WI38 (cell line): Measurements from ENCODE around the gene ETFB.
"Not testable (repeated sequence)": the region's sequence is repeated elsewhere in the genome, so short reads cannot be mapped to it uniquely, and the experiment has no call there.

Source experiments
- H3K4me3 ChIP-seq: 2 replicates; pipeline ENCODE4 v1.5.1; 2011; ENCODE audit warnings: low read depth, mild to moderate bottlenecking, control low read depth, low read length
- CTCF ChIP-seq: IDR thresholded peaks from 2 replicates; pipeline ENCODE4 v1.5.1; 2012; ENCODE audit warnings: low read depth, mild to moderate bottlenecking, control low read depth, low read length

The ETFB gene

GRCh38 chr19:51398096-51398704 lies 32.0 kb upstream of the ETFB start:
- H3K4me3 ChIP-seq, result no peak overlapping the region
- TF ChIP-seq CTCF, result peak; percentile 34; the same call in 1 of the 2 replicates

DNA sequence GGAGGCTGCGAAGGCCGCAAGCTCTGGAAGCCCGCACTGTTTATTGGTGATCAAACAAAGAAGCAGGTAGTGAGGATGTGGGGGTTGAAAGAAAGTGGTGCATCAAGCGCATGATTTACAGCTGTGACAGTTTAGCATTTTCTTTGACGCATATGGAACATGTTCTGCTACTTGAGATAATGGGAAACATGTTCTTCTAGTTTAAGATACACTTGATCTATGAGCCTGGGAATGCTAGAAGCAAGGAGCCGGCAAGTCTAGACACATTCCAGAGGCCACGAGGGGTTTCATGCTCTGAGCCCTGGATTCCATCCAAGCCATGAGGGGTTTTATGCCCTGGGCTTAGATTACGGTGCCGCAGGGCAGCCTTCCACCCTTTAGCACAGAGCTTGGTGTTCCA lies 31.3 kb upstream of the ETFB start:
- H3K4me3 ChIP-seq, result not testable (repeated sequence)

GRCh38 chr19:51396175-51396574 lies 30.0 kb upstream of the ETFB start:
- no peak overlapping the region for H3K4me3 ChIP-seq
- no peak for TF ChIP-seq CTCF

DNA sequence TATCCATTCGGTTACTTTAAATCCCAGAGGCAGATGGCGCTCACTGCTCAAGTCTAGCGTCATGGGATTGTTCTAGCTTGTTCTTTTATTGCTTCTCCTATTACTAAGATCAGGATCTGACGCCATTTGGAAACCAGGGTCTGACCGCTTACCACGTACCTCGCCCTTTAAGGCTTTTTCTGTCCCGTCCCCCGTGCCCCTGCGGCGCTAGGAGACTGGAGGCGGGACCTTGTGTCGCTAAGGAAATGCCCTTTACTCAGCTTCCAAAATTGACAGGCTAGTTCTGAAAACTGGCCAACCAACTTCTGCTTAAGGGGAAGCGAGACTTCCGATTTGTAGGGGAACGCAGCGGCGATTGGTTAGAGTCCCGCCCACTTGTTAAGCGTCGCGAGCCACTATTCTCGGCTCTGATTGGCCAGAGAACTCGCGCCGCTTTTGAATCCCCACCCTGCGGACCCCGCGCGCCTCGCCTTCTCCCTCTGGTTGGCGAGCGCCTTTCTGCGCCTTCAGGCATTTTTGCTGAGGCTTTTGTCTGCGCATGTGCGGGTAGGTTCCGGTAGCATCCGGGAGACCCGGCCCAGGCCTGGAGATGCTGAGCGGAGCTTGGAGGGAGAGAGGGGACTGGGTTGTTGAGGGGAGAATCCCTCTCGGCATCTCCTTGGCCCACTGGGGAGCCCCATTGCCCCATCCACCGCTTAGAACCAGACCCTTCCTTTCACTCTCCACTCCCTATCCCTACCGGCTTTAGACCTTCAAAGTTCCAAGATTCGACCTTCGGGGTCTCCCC lies 28.1 kb upstream of the ETFB start:
- H3K4me3 ChIP-seq, result peak overlapping the region; percentile 60
- TF ChIP-seq CTCF, result no peak

- no peak overlapping the region for H3K4me3 ChIP-seq
Measured at GRCh38 chr19:51392701-51393100, 26.5 kb upstream of the ETFB start.

GRCh38 chr19:51391073-51391611 lies 25.0 kb upstream of the ETFB start:
- H3K4me3 ChIP-seq, result no peak overlapping the region
- TF ChIP-seq CTCF, result no peak

More at GRCh38 chr19:51392701-51393100, 26.5 kb upstream of the ETFB start:
- TF ChIP-seq CTCF, result no peak

DNA sequence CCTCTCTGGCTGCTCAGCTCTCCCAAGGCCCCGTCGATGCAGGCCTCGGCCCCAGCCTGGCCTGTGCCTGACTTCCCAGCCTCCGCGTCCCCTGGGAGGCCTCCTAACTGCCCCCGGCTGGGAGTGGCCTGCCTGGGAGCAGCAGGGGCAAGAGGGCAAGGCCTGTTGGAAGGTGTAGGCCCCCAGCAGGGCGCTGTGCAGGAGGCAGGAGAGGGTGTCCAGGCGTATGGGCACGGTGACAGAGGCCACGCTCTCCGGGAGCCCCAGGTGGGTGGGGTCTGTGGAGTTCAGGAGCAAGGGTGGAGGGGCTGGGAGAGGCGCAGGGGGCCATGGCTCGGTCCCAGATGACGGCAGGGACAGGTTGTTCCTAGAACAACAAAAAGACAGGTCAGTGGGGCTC lies 23.0 kb upstream of the ETFB start:
- H3K4me3 ChIP-seq, result no peak overlapping the region
- no peak for TF ChIP-seq CTCF
